Spinal cord (tissue), 10 donors: Measurements from ENCODE around the gene SNX15. TPM values are rescaled to one million over a fixed set of nuclear protein-coding genes. Genes with fewer than 3 reads are reported as not detected.
A peak's percentile ranks its signal among the peaks of the same experiment; 100 is the strongest.

Experiments
- DNase-seq, 6 donors: peaks; one replicate each; pipeline versions ENCODE4 v3.0.0 to v3.0.0-alpha.2; 2013 to 2015; ENCODE audit warnings: low spot score in 6 of 6, low read depth in 4 of 6
- H3K27ac ChIP-seq: one replicate; pipeline ENCODE4 v1.5.1; 2013; ENCODE audit warnings: low read depth, low read length, control low read depth
- H3K27me3 ChIP-seq: one replicate; pipeline ENCODE4 v1.6.1; 2013; ENCODE audit warnings: low read length; ENCODE audit not compliant: control insufficient read depth, insufficient read depth
- H3K36me3 ChIP-seq: one replicate; pipeline ENCODE4 v1.6.1; 2013; ENCODE audit warnings: low read length; ENCODE audit not compliant: control insufficient read depth, insufficient read depth
- H3K4me1 ChIP-seq: one replicate; pipeline ENCODE4 v1.6.1; 2013; ENCODE audit warnings: low read length; ENCODE audit not compliant: control insufficient read depth, insufficient read depth
- H3K4me3 ChIP-seq: one replicate; pipeline ENCODE4 v1.5.1; 2013; ENCODE audit warnings: low read depth, low read length, control low read depth
- H3K9me3 ChIP-seq: one replicate; pipeline ENCODE4 v1.6.1; 2013; ENCODE audit warnings: low read length; ENCODE audit not compliant: control insufficient read depth, insufficient read depth
- WGBS: methylation state at CpG from one replicate; pipeline ENCODE4 v1.1.5; 2013; ENCODE audit warnings: missing lambda C conversion rate; ENCODE audit not compliant: insufficient coverage; 5-methylcytosine and 5-hydroxymethylcytosine counted together
- polyA plus RNA-seq, 2 donors: library from polyadenylated mRNA; unstranded; fragments of 120-200 nt; gene quantifications; one replicate each; pipeline ENCODE4 v1.2.1, GENCODE V29; 2013; ENCODE audit not compliant: insufficient read length in 2 of 2
- total RNA-seq, 2 donors: library from RNA; depleted of rRNA in 1 of 2; stranded (reverse); fragments of 120-200 nt in 1 of 2; fragments of >200 nt in 1 of 2; gene quantifications; one replicate each; pipeline versions ENCODE4 v1.2.3 to v1.2.4, GENCODE V29; 2013 to 2014
- donor health status: healthy.

Gene SNX15
- total and polyA plus RNA-seq, 4 donors, result 14.4 to 32.4 (median 28.2) TPM

DNA sequence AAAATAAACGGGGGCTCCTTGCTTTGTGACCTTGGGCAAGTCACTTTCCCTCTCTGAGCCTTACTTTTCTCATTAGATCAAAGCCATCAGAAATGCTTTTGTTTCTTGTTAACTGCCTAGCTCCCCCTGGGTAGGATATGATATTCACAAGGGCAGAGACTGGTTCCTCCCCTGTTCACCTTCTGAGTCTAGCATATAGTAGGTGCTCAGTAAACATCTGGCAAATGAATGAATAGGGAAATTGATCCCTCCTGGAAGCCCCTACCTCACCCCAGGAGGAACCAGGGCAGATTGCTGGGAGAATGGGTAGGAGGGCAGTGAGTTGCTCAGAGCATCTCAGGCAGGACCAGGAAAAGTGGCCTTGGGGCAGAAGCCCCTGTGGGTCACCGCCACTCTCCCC, 7.2 kb downstream of the SNX15 start:
- Histone ChIP-seq H3K4me3 (no peak overlapping the region), H3K9me3 (no peaks in the 10 kb centered on the region), H3K27me3 (no peaks in the 10 kb centered on the region), H3K4me1 (peaks cover 8% of the 10 kb centered on the region), H3K36me3 (peaks cover 72% of the 10 kb centered on the region), H3K27ac (no peak overlapping the region)
- no peak for DNase-seq
- 94% methylated on average over 2 of the region's 2 CpGs for WGBS

DNA sequence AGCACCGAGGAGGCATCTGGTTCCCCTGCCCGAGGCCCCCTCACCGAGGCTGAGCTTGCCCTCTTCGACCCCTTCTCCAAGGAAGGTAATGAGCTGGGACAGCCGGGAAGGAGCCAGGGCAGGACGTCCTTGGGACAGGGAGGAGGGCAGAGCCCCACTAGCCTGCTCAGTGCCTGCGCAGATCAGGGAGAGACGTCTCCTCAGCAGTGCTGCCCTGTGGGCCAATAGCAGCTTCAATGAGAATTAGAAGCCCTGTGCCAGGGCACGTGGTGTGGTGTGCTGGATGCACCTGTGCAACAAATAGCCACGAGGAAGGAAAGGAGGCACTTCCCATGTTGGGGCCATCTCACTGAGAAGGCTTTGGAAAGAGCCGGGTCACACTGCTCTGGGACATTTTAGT, 8.3 kb downstream of the SNX15 start:
- no peak for DNase-seq
- 81% methylated on average over 11 of the region's 11 CpGs for WGBS
- Histone ChIP-seq H3K27me3 (no peaks in the 10 kb centered on the region), H3K4me3 (no peak overlapping the region), H3K9me3 (no peaks in the 10 kb centered on the region), H3K4me1 (peaks cover 11% of the 10 kb centered on the region), H3K36me3 (peaks cover 79% of the 10 kb centered on the region), H3K27ac (no peak overlapping the region)

DNA sequence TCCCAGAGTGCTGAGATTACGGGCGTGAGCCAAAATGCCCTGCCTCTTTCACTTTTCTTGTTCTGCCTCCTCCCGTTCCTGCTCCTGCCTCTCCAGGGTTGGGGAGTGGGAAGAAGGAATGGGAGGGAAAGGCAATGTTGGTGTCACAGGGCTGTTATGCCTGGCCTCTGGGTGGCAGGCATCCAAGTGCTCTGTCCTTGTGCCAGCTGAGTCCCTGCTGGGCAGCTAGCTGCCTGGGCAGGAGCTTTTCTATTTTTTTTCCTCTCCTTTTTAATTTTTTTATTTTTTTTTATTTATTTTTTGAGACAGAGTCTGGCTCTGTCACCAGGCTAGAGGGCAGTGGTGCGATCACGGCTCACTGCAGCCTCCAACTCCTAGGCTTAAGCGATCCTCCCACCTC, 9.7 kb downstream of the SNX15 start:
- H3K27me3 ChIP-seq, result no peaks in the 10 kb centered on the region
- H3K9me3 ChIP-seq, result no peaks in the 10 kb centered on the region
- no peak overlapping the region for H3K27ac ChIP-seq
- H3K4me1 ChIP-seq, result peaks cover 14% of the 10 kb centered on the region
- no peak overlapping the region for H3K4me3 ChIP-seq
- H3K36me3 ChIP-seq, result peaks cover 72% of the 10 kb centered on the region
- 100% methylated on average over 2 of the region's 6 CpGs for WGBS
- peak in 4 of 6 donors; percentile 4 to 66 (median 28) for DNase-seq

- Histone ChIP-seq H3K27ac (peak overlapping the region; percentile 98), H3K4me3 (peak overlapping the region; percentile 89), H3K36me3 (peaks cover 64% of the 10 kb centered on the region), H3K27me3 (no peaks in the 10 kb centered on the region), H3K4me1 (peaks cover 32% of the 10 kb centered on the region), H3K9me3 (no peaks in the 10 kb centered on the region)
- no peak for DNase-seq
- 0% methylated on average over 6 of the region's 7 CpGs for WGBS
Measured at GRCh38 chr11:65040520-65040846, 13.2 kb downstream of the SNX15 start.

DNA sequence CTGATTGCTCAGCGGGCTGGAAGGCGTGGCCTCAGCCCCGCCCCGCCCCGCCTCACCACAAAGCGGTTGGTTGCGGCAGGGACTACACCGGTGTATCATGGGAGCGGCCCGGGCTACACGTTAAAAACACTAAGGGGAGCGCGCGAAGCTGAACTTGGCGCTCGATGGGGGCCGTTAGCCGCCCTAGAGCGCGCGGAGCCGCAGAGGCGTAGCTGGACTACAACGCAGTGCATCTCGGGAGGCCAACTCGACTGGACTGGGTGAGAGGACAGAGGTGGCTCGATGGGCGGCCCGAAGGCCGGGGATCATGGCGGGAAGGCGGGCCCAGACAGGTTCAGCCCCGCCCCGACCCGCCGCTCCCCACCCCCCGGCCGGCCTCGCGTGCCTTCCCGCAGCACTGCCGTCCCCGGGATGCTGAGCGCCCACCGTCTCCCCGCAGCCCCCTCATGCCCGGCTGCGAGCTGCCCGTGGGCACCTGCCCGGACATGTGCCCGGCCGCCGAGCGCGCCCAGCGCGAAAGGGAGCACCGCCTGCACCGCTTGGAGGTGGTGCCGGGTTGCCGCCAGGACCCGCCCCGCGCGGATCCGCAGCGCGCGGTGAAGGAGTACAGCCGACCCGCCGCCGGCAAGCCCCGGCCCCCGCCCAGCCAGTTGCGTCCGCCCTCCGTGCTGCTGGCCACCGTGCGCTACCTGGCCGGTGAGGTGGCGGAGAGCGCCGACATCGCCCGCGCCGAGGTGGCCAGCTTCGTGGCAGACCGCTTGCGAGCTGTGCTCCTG, 13.8 kb downstream of the SNX15 start, which contains the start of gene SAC3D1:
TSS of gene SAC3D1 (plus strand) at position 364 of the 776 bp plus-strand sequence. CDS start at position 447, 83 bp downstream.
- Histone ChIP-seq H3K27me3 (no peaks in the 10 kb centered on the region), H3K36me3 (peaks cover 64% of the 10 kb centered on the region), H3K9me3 (no peaks in the 10 kb centered on the region), H3K4me1 (peaks cover 32% of the 10 kb centered on the region), H3K4me3 (peak within 1 kb of the TSS; percentile 89), H3K27ac (peak within 1 kb of the TSS; percentile 98)
- WGBS, result under 1% methylated on average over 91 of the region's 91 CpGs
- DNase-seq, result peak; percentile 72 to 97 (median 84)

- Histone ChIP-seq H3K9me3 (no peaks in the 10 kb centered on the region), H3K4me1 (peaks cover 32% of the 10 kb centered on the region), H3K27ac (no peak overlapping the region), H3K36me3 (peaks cover 57% of the 10 kb centered on the region), H3K27me3 (no peaks in the 10 kb centered on the region), H3K4me3 (no peak overlapping the region)
- WGBS, result 94% methylated on average over 4 of the region's 6 CpGs
- DNase-seq, result no peak
Measured at GRCh38 chr11:65042891-65043290, 15.7 kb downstream of the SNX15 start.

- DNase-seq, result peak in 1 of 6 donors; percentile 21
- Histone ChIP-seq H3K9me3 (no peaks in the 10 kb centered on the region), H3K4me3 (no peak overlapping the region), H3K4me1 (peaks cover 38% of the 10 kb centered on the region), H3K36me3 (peaks cover 47% of the 10 kb centered on the region), H3K27me3 (no peaks in the 10 kb centered on the region), H3K27ac (no peak overlapping the region)
- whole genome bisulfite sequencing, result 88% methylated on average over 21 of the region's 23 CpGs
Measured at GRCh38 chr11:65043881-65044501, 16.8 kb downstream of the SNX15 start.

DNA sequence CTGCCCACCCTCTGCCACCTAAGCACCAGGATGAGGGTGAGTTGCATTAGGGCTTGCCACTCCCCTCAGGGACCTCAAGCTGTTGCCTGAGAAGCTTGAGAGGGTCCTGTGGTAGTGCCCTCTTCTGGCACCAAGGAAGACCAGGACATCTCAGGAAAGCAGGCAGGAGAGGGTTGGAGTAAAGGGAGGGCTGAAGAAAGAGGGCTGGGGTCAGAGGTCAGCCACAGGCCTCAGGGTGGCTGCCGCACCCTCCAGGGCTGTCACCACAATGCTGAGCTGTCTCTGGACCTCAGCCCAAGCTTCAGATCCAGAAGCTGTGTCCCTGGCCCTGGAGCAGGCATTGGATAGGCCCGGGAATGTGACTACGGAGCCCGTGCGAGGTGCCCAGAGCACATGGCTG, 17.8 kb downstream of the SNX15 start:
- Histone ChIP-seq H3K27me3 (no peaks in the 10 kb centered on the region), H3K9me3 (no peaks in the 10 kb centered on the region), H3K36me3 (peaks cover 38% of the 10 kb centered on the region), H3K4me3 (no peak overlapping the region), H3K4me1 (peaks cover 37% of the 10 kb centered on the region), H3K27ac (no peak overlapping the region)
- 87% methylated on average over 5 of the region's 5 CpGs for WGBS
- DNase-seq, result no peak

DNA sequence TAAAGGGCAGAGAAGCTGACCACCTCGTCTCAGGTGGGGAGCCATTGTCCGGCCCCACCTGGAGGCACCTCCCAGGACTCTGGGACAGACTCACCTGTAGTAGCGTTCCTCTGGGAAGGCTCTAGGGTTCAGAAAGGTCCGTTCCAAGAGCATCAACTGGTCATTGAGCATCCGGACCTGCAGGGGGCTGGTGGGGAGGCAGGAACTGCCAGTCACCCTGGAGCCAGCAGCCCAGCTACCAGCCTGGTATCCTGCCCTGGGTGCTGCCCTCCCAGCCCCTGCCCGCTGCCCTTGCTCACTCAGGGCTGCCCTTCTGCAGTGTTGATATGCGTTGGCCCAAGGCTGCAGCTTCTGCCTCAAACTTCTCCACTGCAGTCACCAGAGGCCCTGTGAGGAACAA, 18.5 kb downstream of the SNX15 start:
- H3K9me3 ChIP-seq, result no peaks in the 10 kb centered on the region
- peaks cover 34% of the 10 kb centered on the region for H3K4me1 ChIP-seq
- WGBS, result 91% methylated on average over 7 of the region's 7 CpGs
- H3K4me3 ChIP-seq, result no peak overlapping the region
- no peaks in the 10 kb centered on the region for H3K27me3 ChIP-seq
- no peak overlapping the region for H3K27ac ChIP-seq
- DNase-seq, result no peak
- peaks cover 37% of the 10 kb centered on the region for H3K36me3 ChIP-seq
